Measurements from ENCODE around the gene TMEM218.

TMEM218 gene

GRCh38 chr11:125111343-125112207, at the start of gene TMEM218:
Gene TMEM218 (minus strand): TSS chr11:125111626. CDS start chr11:125102241, 9,385 bp downstream.
- peak; percentile 99 for DNase-seq (ENCODE audit: low spot score)

DNA sequence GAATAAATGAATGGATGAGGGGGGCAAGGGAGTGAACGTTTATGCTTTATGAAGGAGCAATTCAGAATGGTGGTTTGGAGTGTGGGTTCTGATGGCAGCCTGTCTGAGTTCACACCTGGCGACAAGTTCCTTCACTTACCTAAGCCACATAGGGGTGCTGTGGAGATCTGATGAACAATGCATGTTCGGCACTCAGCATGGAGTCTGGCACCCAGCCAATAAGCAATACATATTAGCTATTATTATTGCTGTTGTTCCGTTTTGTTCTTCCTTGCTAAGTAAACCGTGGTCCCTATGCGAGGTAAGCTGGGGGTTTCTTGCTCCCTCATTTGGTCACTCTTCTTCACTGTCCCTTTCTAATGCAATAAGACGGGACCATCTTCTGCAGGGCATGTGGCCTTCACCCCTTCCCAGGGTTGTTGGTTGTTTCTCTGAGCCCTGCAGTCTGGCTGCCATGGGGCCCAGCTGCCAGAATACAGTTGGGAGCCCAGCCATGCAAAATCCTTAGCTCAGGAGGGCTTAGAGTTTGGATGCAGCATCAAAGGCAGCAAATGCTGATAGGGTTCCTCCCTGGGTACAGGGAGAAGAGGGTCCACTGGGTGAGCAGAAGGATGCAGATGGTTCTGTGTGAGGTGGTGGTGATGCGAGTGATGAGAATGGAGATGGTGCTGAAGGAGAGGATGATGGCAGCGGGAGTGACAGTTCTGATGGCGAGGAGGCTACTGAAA, 46.7 kb upstream of the TMEM218 start:
- DNase-seq (ENCODE audit: low spot score): no peak

DNA sequence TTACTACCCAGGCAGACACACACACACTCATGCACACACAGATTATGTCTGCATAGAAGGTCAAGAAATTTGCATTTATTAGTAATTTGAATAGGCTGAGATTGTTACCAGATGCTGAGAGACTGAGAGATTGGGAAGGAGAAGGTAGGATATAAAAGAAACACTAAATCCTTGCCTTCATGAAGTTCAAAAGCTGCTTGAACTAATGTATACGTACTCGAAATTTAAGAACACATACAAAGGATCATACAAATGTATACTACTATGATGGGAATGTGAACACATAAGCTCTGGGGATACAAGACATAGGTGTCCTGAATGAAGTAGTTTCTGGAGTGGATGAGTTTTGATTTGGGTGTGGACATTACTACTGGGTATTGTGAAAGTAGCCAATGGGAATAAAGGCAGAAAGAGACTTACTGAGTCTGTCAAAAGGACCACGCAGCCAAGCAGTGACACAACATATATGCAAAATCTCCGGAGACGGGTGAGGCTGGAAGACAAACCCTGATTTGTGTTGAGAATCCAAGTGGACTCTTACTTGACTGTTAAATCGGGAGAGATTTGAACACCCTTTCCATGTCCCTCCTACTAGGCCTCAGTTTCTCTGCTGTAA, 45.8 kb upstream of the TMEM218 start:
- no peak for DNase-seq (ENCODE audit: low spot score)

- DNase-seq (ENCODE audit: low spot score): no peak
Measured at GRCh38 chr11:125156346-125157117, 45.1 kb upstream of the TMEM218 start.

DNA sequence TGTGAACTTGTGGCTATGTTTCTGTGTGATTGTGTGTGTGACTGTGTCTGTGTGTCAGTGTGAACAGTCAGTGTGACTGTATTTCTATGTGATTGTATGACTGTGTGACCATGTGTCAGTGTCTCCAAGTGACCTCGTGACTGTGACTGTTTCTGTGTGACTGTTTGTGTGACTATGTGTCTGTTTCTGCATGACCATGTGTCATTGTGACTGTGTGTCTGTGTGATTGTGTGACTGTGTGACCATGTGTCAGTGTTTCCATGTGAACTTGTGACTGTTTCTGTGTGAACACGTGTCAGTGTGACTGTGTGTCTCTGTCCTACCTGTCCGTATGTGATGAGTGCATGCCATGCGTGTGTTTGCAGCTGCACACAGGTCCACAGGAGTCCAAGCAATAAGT, 44.3 kb upstream of the TMEM218 start:
- DNase-seq (ENCODE audit: low spot score): no peak

- DNase-seq (ENCODE audit: low spot score): no peak
Measured at GRCh38 chr11:125155100-125155444, 43.6 kb upstream of the TMEM218 start.

- DNase-seq (ENCODE audit: low spot score): no peak
Measured at GRCh38 chr11:125154378-125155099, 43.1 kb upstream of the TMEM218 start.

DNA sequence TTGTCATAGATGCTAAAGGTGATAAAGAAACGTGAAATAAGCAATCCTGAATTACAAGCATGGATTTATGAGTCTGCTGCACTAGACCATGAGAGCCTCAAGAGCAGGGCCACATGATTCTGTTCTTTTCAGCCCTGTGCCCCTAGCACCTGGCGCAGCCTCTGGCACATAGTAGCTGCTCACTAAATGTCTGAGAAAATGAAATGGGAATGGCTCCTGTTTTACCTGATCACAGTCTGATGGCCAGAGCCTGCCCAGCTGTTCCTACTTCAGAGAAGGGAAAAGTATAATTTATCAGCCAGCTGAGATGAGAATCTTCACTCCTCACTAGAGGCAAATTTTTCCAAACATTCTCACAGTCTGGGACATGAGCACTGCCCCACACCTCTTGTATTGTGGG, 42.4 kb upstream of the TMEM218 start:
- DNase-seq (ENCODE audit: low spot score): no peak

DNA sequence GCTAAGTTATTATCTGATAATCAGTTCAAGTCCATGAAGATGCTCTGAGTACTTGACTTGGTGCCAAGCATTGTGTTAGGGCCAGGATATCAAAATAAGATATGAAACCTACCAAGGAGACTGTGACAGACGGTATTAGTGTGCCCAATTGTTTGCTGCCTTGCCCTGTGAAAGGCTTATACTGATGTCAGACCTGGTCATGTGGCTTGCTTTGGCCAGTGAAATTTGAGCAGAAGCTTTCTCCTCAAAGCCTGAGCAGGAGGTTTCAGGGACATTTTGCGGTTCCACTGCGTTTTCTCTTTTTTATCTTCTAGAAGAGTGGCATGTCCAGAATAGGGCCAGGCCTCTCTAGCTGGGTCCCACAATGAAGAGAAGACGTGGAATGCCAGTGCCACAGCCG, 37.3 kb upstream of the TMEM218 start:
- no peak for DNase-seq (ENCODE audit: low spot score)

GRCh38 chr11:125148011-125148410, 36.6 kb upstream of the TMEM218 start:
- DNase-seq (ENCODE audit: low spot score): no peak

- DNase-seq (ENCODE audit: low spot score): no peak
Measured at GRCh38 chr11:125147280-125147679, 35.9 kb upstream of the TMEM218 start.

DNA sequence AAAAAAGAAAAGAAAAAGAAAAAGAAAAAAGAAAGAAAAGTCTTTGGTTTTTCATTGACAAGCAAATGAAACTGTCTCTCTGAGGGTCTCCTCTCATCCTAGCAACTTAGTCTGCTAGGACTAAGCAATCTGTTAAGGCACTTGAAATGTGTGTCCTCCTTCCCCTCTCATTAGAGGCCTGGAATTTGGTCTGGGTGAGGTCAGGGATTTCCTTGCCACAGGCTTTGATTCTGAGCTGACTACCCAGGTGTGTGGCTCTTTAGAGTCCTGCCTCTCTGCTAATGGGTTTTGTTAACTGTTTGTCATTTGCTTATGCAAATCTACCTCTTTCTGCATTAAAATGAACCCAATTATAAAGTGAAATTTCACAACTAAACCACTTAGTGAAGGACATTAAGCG, 34.8 kb upstream of the TMEM218 start:
- no peak for DNase-seq (ENCODE audit: low spot score)

DNA sequence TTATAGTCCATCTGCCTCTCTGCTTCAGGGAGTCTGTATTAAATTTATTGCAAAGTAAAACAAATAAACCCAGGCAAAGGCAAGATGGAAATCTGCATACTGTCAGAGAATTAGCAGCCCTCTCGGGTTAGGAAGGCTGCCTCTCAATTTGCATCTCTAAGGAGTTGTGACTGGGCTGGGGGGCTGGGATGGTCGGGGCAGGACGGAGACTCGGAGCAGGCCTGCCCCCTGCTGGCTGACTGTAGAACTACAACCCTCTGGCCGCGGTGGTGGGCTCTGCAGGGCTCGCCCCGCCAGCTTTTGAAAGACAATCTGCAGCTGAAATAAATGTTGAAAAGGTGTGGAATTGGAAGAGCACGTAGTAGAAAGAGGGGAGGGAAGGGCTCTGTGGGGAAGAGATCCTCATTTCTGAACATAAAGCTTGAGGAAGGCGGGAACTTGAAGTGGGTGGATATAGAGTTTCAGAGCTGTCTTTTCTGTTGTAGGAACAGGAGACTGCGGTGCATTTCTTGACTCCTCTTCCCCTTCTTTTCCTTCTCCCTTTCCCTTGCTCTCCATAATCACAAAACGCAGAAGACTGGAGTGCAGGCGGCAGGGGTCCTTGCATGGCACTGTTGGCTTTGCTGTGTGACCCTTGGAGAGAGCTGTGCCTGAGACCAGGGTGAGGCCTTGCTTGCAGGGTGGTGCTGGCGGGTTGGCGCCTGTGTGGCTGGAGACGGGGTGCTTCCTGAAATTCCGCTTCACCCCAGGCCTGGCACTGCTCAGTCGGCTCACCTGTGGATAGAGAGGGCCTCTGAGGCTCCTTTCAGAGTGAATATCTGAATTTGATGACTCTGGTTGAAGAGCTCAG, 30.5 kb upstream of the TMEM218 start:
- peak; percentile 64 for DNase-seq (ENCODE audit: low spot score)

- no peak for DNase-seq (ENCODE audit: low spot score)
Measured at GRCh38 chr11:125141178-125141577, 29.8 kb upstream of the TMEM218 start.

DNA sequence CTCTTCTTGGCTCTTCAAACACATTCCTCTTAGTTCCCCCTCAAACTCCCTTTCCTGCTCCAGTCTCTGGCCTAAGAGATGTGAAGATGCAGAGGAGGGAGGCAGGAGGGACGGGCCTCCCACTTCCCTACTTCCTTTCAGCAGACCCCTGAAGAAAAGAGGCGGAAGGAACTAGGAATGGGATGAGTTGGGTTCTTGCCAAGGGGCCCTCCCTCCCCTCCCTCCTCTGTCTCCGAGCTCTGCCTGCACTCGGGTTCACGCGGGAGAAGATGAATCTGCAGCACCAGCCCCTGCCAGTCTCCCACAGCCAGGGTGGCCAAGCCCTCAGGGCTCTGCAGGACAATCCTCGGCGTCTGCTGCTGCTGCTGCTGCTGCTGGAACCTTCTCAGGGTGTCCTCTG, 28.8 kb upstream of the TMEM218 start:
- no peak for DNase-seq (ENCODE audit: low spot score)

GRCh38 chr11:125139778-125140177, 28.4 kb upstream of the TMEM218 start:
- no peak for DNase-seq (ENCODE audit: low spot score)

DNA sequence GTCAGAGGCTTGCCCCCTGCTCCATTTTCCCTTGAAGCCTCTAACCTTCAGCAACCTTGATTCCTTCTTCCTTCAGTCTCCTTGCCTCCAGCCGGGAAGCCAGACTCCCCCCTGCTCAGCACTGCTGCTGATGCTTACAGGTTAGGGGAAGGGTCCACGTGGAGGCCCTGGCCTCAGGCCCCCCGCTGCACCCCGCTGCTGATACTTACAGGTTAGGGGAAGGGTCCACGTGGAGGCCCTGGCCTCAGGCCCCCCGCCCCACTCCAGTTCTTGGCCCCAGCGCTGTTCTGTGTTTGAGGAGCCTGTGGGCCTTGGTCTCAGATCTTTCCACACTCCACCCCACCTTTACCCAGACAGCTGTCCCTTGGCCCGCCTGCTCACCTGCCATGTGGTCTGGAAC, 27.5 kb upstream of the TMEM218 start:
- DNase-seq (ENCODE audit: low spot score): no peak

GRCh38 chr11:125136001-125136400, 24.6 kb upstream of the TMEM218 start:
- no peak for DNase-seq (ENCODE audit: low spot score)

DNA sequence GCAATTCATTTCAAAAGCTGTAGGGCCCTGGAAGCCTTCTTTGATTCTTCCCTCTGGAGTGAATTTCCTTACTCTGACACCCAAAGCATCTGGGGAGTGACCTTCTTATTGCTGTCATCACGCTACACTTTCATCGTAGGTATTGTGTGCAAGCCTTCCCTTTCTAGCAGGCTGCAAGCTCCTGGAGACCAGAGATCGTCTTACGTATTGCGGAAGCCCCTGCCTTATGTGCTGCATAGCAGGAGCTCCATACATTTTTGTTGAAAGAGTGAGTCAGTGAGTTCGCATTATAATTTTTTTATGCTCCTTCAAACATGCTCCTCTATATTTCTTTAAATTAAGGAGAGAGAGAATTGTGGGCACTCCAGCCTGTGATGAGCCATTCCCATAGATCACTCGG, 21.2 kb upstream of the TMEM218 start:
- DNase-seq (ENCODE audit: low spot score): no peak

DNA sequence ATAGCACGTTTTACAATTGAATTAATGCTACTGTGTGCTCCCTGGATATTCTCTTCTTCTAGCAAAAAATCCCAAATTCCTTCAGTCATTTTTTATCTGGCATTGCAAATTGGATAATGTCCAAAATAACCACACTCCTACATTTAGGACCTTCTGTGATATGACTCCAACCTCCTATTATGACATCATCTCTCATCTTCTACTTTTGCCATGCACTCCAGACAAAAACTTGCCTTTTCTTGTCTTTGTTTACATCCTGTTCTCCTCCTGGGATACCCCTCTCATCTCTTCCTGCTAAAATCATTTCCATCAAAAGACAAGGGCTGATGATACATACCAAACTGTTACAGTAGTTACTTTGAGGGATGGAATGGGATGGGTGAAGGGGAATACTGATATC, 20.6 kb upstream of the TMEM218 start:
- DNase-seq (ENCODE audit: low spot score): no peak
